Heart left ventricle (tissue), 16 donors: ENCODE measurements around the gene TRMT10A. TPM values are rescaled to one million over a fixed set of nuclear protein-coding genes. Genes with fewer than 3 reads are reported as not detected.

ENCODE experiments used
- ATAC-seq, 4 donors: fragments of 200-7000 bp; cut with Tn5 transposase; one replicate each; pipeline ENCODE4 v1.9.1; 2020 to 2022; ENCODE audit warnings: moderate library complexity in 4 of 4, mild to moderate bottlenecking in 3 of 4, moderate number of reproducible peaks in 1 of 4
- DNase-seq, 5 donors: peaks; one replicate each; pipeline ENCODE4 v3.0.0-alpha.2; 2020
- H3K27ac ChIP-seq, 12 donors: fragments of 200-600 bp; sonication (generic) in 4 of 12; one replicate each; pipeline versions ENCODE4 v1.5.0 to v1.8.0; 2016 to 2022; ENCODE audit warnings: mild to moderate bottlenecking in 2 of 12
- H3K27me3 ChIP-seq, 9 donors: fragments of 200-600 bp; sonication (generic) in 2 of 9; one replicate each; pipeline versions ENCODE4 v1.5.1 to v1.8.0; 2016 to 2022; ENCODE audit warnings: mild to moderate bottlenecking in 3 of 9
- H3K36me3 ChIP-seq, 9 donors: fragments of 200-600 bp; sonication (generic) in 2 of 9; one replicate each; pipeline versions ENCODE4 v1.5.0 to v1.8.0; 2018 to 2022; ENCODE audit warnings: mild to moderate bottlenecking in 2 of 9
- H3K4me1 ChIP-seq, 12 donors: fragments of 200-600 bp; sonication (generic) in 4 of 12; one replicate each; pipeline versions ENCODE4 v1.5.0 to v1.8.0; 2016 to 2022; ENCODE audit warnings: mild to moderate bottlenecking in 3 of 12
- H3K4me3 ChIP-seq, 12 donors: fragments of 200-600 bp; sonication (generic) in 4 of 12; one replicate each; pipeline versions ENCODE4 v1.5.0 to v1.8.0; 2017 to 2022; ENCODE audit warnings: mild to moderate bottlenecking in 9 of 12, moderate library complexity in 4 of 12
- H3K9me3 ChIP-seq, 12 donors: fragments of 200-600 bp; sonication (generic) in 4 of 12; one replicate each; pipeline versions ENCODE4 v1.5.0 to v1.8.0; 2016 to 2022; ENCODE audit warnings: mild to moderate bottlenecking in 1 of 12
- POLR2A ChIP-seq, 2 donors: fragments of 450-650 bp; IDR thresholded peaks; one replicate each; pipeline ENCODE4 v1.6.1; 2017; ENCODE audit warnings: antibody characterized with exemption in 2 of 2, mild to moderate bottlenecking in 2 of 2, moderate library complexity in 2 of 2
- WGBS, 4 donors: extraction: QIAGEN DNeasy Blood & Tissue Kit in 2 of 4; methylation state at CpG; one replicate each; pipeline versions ENCODE4 v1.1.5 to v1.1.7; 2013 to 2018; 5-methylcytosine and 5-hydroxymethylcytosine counted together
- intact Hi-C, 10 donors: fragments of 100-400 bp; cut with DNase I; formaldehyde crosslinking; loops; one replicate each; pipeline versions ENCODE4 v1.11.1 to v1.14.2; 2022
- polyA plus RNA-seq, 2 donors: library from polyadenylated mRNA; stranded (reverse); fragments of 200-250 nt; gene quantifications; one replicate each; pipeline ENCODE4 v1.2.3, GENCODE V29; 2013
- total RNA-seq, 9 donors: library from RNA; depleted of rRNA in 2 of 9; stranded (reverse); fragments of >200 nt in 2 of 9; fragmentation: NEBNext Ultra II Directional in 3 of 9; extraction: Animal tissue kit (Norgen Biotek cat#: 25700) in 3 of 9; gene quantifications; one replicate each; pipeline versions ENCODE4 v1.1.0 to v1.2.4, GENCODE V29; 2016 to 2023
- TF ChIP-seq, protein P1 (sequence below), 12 donors: fragments of 200-600 bp; sonication (generic) in 4 of 12; IDR thresholded peaks; one replicate each; pipeline versions ENCODE4 v1.5.0 to v1.8.0; 2018 to 2022; ENCODE audit warnings: antibody characterized with exemption in 12 of 12, mild to moderate bottlenecking in 5 of 12
- donor health status: ischemic (EF 13 %, LVEDD 7.1; RV severe dilation, severe dysfunction).
- donor health status: healthy with polysubstance abuse.
- donor health status: DM: no; HTN: yes; CAD: no.
- donor health status: DM: no; HTN: no; CAD: no.
- donor health status: ischemic (EF 25% LVEDD 6.9; RV normal size, moderate dysfunction).
- donor health status: ischemic (EF 25% LVEDD 5.7; RV mildly dilated, moderate dysfunction).
- donor health status: healthy.
- donor health status: DM: yes; HTN: yes; CAD: no.
- donor health status: ischemic (EF 35%, LVEDD 5.7; RV mildly dilated, moderate dysfunction).
- donor health status: nonischemic (EF 11% LVEDD 7.7; RV severe dilation, severe dysfunction).
- donor health status: DM: yes; HTN: yes; CAD: no.
- donor health status: PGD.
- donor health status: ischemic (EF 29% LVEDD 5.4; RV normal size, mild dysfunction).
- donor health status: nonischemic (EF 23%, LVEDD 6.1; RV moderate dilation, normal function).

The TRMT10A gene
- total and polyA plus RNA-seq, 11 donors, result 1.8 to 5.1 (median 4.1) TPM

DNA sequence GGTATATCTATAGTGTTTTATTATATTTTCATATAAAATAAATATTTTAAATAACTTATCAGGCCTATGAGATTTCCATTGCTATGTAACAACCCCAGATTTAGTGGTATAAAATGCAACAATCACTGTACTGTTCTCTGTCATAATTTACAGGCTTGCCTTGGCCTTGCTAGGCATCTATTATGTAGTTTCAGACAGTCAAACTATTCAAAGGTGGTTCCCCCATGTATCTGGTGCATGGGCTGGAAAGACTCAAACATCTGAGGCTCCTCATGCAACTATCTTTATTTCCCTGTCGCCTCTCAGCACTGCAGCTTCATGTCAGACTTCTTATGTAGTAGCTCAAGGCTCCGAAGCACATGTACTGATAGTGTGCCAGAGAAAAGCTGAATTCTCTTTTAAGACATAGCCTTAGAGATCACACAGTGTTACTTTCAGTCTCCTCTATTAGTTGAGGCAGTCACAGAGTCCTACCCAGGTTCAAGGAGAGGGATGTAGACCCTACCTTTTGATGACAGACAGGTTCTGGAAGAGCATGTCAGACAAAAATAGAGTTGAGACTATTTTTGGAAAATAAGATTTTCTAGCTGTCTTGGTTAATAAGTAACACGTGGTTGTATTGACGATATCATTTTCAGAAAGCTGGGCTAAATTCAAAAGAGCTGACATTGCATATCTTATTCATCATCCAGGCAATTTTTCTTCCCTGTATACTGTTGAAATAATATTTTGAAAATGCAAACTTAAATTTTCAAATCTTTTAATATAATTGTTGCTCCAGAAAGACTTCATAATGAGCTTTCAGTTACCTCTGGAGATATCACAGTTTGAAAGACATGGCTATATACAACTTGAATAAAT, 30.2 kb upstream of the TRMT10A start:
- Histone ChIP-seq H3K27ac (no peak overlapping the region), H3K27me3 (no peaks in the 10 kb centered on the region), H3K4me1 (no peaks in the 10 kb centered on the region), H3K9me3 (no peaks in the 10 kb centered on the region), H3K4me3 (no peak overlapping the region), H3K36me3 (no peaks in the 10 kb centered on the region)
- intact Hi-C loops, result no loop called here
- whole genome bisulfite sequencing, 4 donors, result 72 to 80% (median 73%) methylated on average over 4 of the region's 4 CpGs
- DNase-seq, result no peak
- TF ChIP-seq POLR2A (IDR thresholded peaks at IDR 0.05), result no peak
- TF ChIP-seq, protein P1, sequence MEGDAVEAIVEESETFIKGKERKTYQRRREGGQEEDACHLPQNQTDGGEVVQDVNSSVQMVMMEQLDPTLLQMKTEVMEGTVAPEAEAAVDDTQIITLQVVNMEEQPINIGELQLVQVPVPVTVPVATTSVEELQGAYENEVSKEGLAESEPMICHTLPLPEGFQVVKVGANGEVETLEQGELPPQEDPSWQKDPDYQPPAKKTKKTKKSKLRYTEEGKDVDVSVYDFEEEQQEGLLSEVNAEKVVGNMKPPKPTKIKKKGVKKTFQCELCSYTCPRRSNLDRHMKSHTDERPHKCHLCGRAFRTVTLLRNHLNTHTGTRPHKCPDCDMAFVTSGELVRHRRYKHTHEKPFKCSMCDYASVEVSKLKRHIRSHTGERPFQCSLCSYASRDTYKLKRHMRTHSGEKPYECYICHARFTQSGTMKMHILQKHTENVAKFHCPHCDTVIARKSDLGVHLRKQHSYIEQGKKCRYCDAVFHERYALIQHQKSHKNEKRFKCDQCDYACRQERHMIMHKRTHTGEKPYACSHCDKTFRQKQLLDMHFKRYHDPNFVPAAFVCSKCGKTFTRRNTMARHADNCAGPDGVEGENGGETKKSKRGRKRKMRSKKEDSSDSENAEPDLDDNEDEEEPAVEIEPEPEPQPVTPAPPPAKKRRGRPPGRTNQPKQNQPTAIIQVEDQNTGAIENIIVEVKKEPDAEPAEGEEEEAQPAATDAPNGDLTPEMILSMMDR (IDR thresholded peaks at IDR 0.05), result no peak
- no peak for ATAC-seq

- intact Hi-C loops, result no loop called here
- H3K27ac ChIP-seq, result no peak overlapping the region
- no peak for TF ChIP-seq POLR2A (IDR thresholded peaks at IDR 0.05)
- TF ChIP-seq, protein P1 (IDR thresholded peaks at IDR 0.05), result no peak
- H3K9me3 ChIP-seq, result no peaks in the 10 kb centered on the region
- ATAC-seq (no peak), DNase-seq (no peak)
- 84 to 92% (median 89%) methylated on average over 3 of the region's 3 CpGs for WGBS, 4 donors
- no peaks in the 10 kb centered on the region for H3K27me3 ChIP-seq
- peaks cover 0 to 4% (median 0%) of the 10 kb centered on the region in 12 donors for H3K4me1 ChIP-seq
- no peak overlapping the region for H3K4me3 ChIP-seq
- H3K36me3 ChIP-seq, result no peaks in the 10 kb centered on the region
Observed at GRCh38 chr4:99591757-99592156, 27.9 kb upstream of the TRMT10A start.

GRCh38 chr4:99587803-99588202, 24.0 kb upstream of the TRMT10A start:
- intact Hi-C loops, result no loop called here
- H3K9me3 ChIP-seq, result no peaks in the 10 kb centered on the region
- H3K27ac ChIP-seq, result no peak overlapping the region

GRCh38 chr4:99587309-99587708, 23.5 kb upstream of the TRMT10A start:
- Histone ChIP-seq H3K36me3 (no peaks in the 10 kb centered on the region), H3K4me1 (peaks cover 0 to 4% (median 0%) of the 10 kb centered on the region in 12 donors), H3K27me3 (no peaks in the 10 kb centered on the region), H3K4me3 (no peak overlapping the region), H3K9me3 (no peaks in the 10 kb centered on the region), H3K27ac (no peak overlapping the region)
- intact Hi-C loops, result no loop called here
- TF ChIP-seq, protein P1 (IDR thresholded peaks at IDR 0.05), result no peak
- no peak for TF ChIP-seq POLR2A (IDR thresholded peaks at IDR 0.05)
- no peak for ATAC-seq
- no peak for DNase-seq

More at GRCh38 chr4:99587803-99588202, 24.0 kb upstream of the TRMT10A start:
- Histone ChIP-seq H3K27me3 (no peaks in the 10 kb centered on the region), H3K4me3 (no peak overlapping the region), H3K36me3 (no peaks in the 10 kb centered on the region), H3K4me1 (peaks cover 0 to 4% (median 0%) of the 10 kb centered on the region in 12 donors)
- 34 to 38% (median 37%) methylated on average over 1 of the region's 1 CpG for whole genome bisulfite sequencing, 4 donors
- DNase-seq (no peak), ATAC-seq (no peak)
- TF ChIP-seq, protein P1 (IDR thresholded peaks at IDR 0.05), result no peak
- no peak for TF ChIP-seq POLR2A (IDR thresholded peaks at IDR 0.05)
